NOMO-1 treated with DMSO at 0.1 percent for 48 hours (cell line): ENCODE results near the gene RABL2B.

Experiments used
- DNase-seq: peaks from one replicate; lab custom pipeline; 2025; ENCODE audit not compliant: unreplicated experiment; lab: John Stamatoyannopoulos, UW

Gene RABL2B

GRCh38 chr22:50738649-50739227 lies 44.7 kb downstream of the RABL2B start:
- DNase-seq: no peak

GRCh38 chr22:50737728-50738648 lies 45.4 kb downstream of the RABL2B start, which contains the start of gene ACR:
TSS of gene ACR (plus strand) at chr22:50738204. CDS start at chr22:50738236, 32 bp downstream.
- no peak for DNase-seq

- DNase-seq: no peak
Measured at GRCh38 chr22:50735739-50736030, 47.8 kb downstream of the RABL2B start.

- no peak for DNase-seq
Measured at GRCh38 chr22:50734986-50735738, 48.3 kb downstream of the RABL2B start.

GRCh38 chr22:50734343-50734771 lies 49.1 kb downstream of the RABL2B start:
- DNase-seq: no peak

- DNase-seq: no peak
Measured at GRCh38 chr22:50733521-50734342, 49.7 kb downstream of the RABL2B start.

- DNase-seq: no peak
Measured at GRCh38 chr22:50732681-50733080, 50.8 kb downstream of the RABL2B start.

- peak; percentile 53 for DNase-seq
Measured at GRCh38 chr22:50731811-50732624, 51.4 kb downstream of the RABL2B start.

GRCh38 chr22:50730941-50731661 lies 52.3 kb downstream of the RABL2B start:
- no peak for DNase-seq

- no peak for DNase-seq
Measured at GRCh38 chr22:50730013-50730891, 53.2 kb downstream of the RABL2B start.

- DNase-seq: no peak
Measured at GRCh38 chr22:50729391-50730012, 53.9 kb downstream of the RABL2B start.

GRCh38 chr22:50728523-50728931 lies 54.9 kb downstream of the RABL2B start:
- no peak for DNase-seq

GRCh38 chr22:50727678-50728522 lies 55.5 kb downstream of the RABL2B start:
- no peak for DNase-seq

- no peak for DNase-seq
Measured at GRCh38 chr22:50726643-50727340, 56.6 kb downstream of the RABL2B start.

GRCh38 chr22:50725597-50725996 lies 57.8 kb downstream of the RABL2B start:
- no peak for DNase-seq

- no peak for DNase-seq
Measured at GRCh38 chr22:50724616-50725015, 58.8 kb downstream of the RABL2B start.
